Myocyte (in vitro differentiated cells): ENCODE data around the gene PREX1. TPM values are rescaled to one million over a fixed set of nuclear protein-coding genes. Genes with fewer than 3 reads are reported as not detected.
A peak's percentile ranks its signal among the peaks of the same experiment; 100 is the strongest.

Source experiments
- DNase-seq: peaks from one replicate; pipeline ENCODE4 v3.0.0-alpha.2; 2012; ENCODE audit warnings: low read depth
- total RNA-seq: library from RNA; depleted of rRNA; stranded (reverse); fragments of >200 nt; gene quantifications from 2 replicates; pipeline ENCODE4 v1.2.3, GENCODE V29; 2014

The PREX1 gene
- total RNA-seq, 1 donor from 2014 or later, result 5.5 TPM

DNA sequence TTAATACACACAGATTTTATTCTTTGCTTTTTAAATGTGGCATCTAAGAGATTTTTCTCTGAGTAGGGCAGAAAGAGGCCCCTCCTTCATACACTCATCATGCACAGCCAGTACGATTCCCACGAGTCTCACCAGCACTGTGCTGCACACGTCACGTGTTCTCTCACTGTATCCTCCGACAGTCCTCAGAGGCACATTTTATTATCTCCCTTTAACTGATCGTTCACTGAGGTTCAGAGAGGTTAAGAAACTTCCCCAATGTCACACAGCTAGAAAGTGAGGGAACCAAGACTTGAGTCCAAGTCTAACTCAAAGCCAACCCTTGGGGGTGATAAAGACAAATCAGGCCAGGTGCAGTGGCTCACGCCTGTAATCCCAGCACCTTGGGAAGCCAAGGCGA is 142.5 kb downstream of the PREX1 start:
- no peak for DNase-seq

GRCh38 chr20:48684501-48685041 is 143.2 kb downstream of the PREX1 start:
- peak; percentile 71 for DNase-seq

DNA sequence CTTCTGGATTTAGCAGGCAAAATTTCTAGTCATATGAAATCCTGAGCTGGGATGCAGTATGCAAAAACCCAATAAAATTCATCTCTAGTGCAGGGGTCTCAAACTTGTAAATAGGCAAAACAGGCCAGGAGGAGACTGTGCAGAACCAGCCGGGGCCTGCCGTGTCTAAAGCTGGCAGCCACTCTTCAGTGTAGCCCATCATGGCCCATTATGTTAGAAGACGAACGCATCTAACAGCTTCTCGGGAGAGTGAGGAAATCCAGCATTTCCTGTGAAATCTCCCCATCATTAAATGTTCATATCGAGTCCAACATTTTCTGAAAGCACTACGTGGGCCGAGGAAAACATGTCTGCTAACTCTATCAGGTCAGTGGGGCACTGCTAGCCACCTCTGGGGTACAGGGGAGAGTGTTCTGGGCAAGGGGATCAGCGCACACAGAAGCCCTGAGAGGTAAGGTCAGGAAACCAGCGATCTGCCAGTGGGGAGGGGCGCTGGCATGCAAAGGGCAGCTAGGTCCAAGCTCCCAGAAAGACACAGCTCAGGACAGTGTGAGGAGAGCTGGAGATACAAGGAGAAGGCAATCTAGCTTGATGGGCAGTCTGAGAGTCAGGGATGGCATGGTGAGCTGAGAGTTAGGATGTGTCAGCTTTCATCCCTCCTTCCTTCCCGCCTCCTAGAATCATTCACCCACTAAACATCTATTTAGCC is 144.2 kb downstream of the PREX1 start:
- no peak for DNase-seq

- DNase-seq, result peak; percentile 96
These were observed 145.1 kb downstream of the PREX1 start for GRCh38 chr20:48682529-48683363.

DNA sequence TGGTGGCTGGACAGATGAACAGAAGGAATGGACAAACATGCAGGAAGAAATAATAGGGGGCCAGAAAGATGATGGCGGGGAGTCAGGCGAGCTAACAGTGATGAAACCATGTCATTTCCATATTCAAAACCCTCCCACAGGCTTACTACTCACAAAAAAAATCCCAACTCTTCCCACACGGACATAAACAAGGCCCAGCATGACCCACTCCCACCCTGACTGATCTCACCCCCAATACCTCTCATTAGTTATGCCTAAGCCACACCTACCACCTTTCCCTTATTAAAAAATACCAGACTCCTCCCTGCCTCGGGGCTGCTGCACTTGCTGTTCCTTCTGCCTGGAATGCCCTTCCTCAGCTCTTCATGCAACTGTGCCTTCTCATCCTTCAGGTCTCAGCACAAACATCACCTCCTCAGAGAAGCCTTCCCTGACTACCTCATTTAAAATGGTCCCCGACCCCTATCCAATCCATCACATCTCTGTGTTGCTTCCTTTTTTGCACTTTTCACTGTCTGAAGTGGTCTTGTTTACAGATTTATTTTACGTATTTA is 145.8 kb downstream of the PREX1 start:
- DNase-seq, result no peak

- DNase-seq, result peak; percentile 36
These were observed 146.5 kb downstream of the PREX1 start for GRCh38 chr20:48681201-48681872.

GRCh38 chr20:48680650-48681049 is 147.1 kb downstream of the PREX1 start:
- DNase-seq, result no peak

DNA sequence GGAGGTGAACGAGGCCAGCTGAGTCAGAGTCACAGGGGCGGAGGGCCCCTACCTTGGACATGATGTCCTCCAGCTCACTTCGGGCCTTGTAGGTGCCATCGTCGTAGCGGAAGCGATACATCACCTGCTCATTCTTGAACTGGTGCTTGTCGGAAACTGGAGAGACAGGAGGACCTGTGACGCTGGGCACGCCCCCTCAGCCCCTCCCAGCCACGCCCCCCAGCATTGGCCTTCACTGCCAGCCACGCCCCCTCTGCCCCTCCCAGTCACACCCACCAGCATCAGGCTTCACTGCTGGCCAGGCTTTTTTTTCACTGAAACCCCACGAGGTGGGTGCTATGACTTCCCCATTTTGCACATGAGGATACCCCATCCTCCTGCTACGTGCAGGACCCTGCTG is 148.2 kb downstream of the PREX1 start:
- DNase-seq, result no peak

DNA sequence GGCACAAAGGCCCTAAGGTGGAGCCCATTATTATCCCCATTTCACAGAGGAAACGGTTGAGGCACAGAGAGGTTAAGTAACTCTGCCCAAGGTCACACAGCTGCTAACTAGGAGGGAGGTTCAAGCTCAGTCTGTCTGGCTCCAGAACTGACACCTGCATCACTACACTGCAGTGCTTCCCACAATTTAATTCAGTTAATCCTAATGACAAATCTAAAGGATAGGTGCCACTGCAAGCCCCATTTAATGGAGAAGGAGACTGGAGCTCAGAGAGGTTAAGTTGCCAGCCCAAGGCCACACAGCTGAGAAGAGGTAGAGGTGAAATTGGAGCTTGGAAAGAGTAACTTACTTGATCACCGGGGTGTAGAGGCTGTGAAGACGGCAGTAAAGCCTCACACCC is 148.8 kb downstream of the PREX1 start:
- no peak for DNase-seq

GRCh38 chr20:48678421-48678820 is 149.4 kb downstream of the PREX1 start:
- DNase-seq, result no peak

- no peak for DNase-seq
These were observed 150.9 kb downstream of the PREX1 start for GRCh38 chr20:48676795-48677460.

GRCh38 chr20:48676125-48676524 is 151.7 kb downstream of the PREX1 start:
- DNase-seq, result no peak

- no peak for DNase-seq
These were observed 153.3 kb downstream of the PREX1 start for GRCh38 chr20:48674461-48674860.

DNA sequence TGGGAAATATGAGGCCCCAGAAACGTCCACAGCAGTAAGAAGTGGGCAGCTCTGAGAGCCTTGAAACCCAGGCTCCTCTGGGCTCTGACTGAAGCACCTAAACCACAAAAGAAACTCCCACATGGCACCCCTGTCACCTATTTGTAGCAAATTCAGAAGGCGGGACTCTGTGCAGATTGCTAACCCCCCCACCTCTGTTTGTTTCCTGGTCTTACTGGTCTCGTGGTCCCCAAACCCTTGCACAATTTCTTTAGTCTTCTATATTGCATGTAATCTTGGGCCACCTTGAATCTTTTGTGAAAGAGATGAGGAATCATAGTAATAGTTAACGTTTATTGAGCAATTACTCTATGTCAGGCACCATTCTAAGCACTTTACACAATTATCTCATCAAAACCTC is 154.3 kb downstream of the PREX1 start:
- no peak for DNase-seq

GRCh38 chr20:48672324-48672723 is 155.5 kb downstream of the PREX1 start:
- DNase-seq, result no peak

- DNase-seq, result no peak
These were observed 156.7 kb downstream of the PREX1 start for GRCh38 chr20:48671141-48671540.

- no peak for DNase-seq
These were observed 157.7 kb downstream of the PREX1 start for GRCh38 chr20:48669946-48670605.

DNA sequence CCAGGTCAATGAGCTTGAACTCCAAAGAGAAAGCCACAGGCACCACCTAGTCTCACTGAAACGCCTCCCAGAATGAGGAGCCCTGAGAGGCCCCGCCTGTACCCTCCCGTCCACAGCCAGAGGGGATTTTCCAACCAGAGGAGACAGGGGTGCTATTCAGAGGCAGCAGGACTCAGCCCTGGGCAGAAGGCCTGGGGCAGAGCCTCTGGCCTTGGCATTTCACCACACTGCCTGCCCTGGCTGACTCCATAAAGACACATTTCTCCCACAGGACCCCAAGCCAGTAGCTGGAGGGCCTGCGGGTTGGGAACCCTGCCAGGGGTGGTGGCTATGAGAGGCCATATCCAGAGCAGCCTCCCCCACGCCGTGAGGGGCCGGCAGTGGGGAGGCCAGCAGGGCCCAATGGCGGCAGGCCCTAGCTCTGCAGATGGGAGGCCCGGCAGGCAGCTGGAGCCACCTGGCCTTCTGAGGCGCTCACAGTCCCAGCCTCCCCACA is 159.3 kb downstream of the PREX1 start:
- DNase-seq, result peak; percentile 49

GRCh38 chr20:48667889-48668413 is 159.8 kb downstream of the PREX1 start:
- no peak for DNase-seq

DNA sequence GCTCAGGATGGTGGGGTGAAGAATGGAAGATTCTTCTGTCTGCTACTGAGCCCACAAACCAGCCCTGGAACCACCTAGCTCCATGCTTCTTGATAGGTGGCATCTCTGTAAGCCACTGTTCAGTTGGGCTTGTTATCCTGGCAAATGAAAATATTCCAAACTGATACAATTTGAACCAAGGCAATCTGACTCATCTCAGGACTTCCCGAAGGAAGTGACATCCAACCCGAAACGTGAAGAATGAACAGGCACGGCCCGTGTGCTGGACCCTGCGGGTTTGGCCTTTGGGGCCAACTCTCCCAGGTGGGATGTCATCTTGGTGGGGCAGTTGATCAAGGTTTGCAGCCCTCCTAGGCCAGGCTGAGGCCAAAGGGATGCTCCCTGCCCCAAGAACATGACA is 160.3 kb downstream of the PREX1 start:
- DNase-seq, result no peak
